NCI-H2196 (cell line): ENCODE measurements around the gene NRG2.

Source experiments
- DNase-seq: peaks from one replicate; lab custom pipeline; 2025; ENCODE audit not compliant: unreplicated experiment; lab: John Stamatoyannopoulos, UW

Gene NRG2

DNA sequence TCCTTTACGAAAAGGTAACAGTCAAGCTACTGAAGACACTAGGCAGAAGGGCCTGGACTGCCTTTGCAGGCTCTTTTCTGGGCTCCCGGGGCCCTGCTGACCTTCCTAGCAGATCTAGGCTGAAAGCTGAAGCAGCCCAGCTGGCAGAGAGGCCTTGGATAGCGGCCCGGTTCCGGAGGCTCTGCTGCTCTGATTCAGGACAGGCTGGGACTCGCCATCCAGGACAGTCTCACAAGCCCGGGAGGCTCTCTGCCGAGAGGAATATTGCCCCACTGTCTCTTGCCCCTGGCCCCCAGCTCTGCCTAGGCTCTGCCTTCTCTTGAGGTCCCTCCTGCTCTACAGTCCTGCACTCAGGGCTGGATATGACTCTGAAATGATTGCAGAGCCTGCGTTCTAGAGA lies 179.7 kb downstream of the NRG2 start:
- no peak for DNase-seq

DNA sequence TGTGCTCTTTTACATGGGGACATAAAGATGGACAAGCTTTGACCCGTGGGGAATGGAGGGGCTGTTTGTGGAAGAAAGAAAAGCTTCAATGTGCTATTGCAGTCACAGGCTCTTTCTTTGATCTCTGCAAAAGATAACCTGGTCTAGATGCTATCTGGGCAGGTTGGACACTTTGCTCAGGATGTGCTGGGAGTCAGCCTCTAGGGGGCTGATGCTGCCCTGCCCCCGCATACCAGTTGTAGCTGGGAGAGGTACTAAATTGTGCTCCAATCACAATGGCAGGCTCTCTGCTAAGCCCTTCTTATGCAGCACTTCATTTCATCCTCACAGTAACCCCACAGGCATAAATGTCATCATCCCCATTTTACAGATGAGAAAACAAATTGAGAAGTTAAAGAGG lies 180.3 kb downstream of the NRG2 start:
- no peak for DNase-seq

DNA sequence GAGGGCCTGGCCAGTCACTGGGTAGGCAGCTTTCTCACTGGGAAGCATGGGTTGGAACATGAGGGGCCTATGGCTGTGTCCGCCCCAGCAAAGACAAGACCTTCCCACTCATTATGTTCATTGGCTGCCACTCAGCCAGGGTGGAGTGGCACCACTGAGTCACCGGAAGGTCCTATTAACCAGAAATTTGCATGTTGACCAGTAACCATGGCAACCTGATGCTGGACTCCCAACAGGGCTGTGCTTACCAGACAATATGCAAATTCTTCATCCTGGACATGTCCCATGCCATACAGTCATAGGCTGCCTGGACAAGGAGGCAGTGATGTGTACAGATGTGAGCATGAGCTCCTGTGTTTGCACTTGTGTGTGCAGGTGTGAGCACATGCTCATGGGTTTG lies 180.8 kb downstream of the NRG2 start:
- no peak for DNase-seq

DNA sequence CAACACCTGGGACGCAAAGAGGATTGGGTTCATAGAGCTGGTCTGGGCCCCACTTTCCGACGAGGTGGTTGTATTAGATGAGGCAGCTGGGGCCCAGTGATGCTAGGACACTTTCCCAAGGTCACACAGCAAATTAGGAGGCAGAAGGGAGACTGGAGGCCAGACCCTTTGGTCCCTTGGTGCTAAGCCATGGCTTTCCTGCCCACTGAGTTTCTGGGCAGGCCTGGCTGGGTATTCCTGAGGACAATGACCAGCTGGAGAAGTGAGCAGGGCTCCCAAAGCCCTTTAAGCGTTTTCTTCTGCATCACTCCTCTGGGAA lies 181.3 kb downstream of the NRG2 start:
- DNase-seq, result no peak

DNA sequence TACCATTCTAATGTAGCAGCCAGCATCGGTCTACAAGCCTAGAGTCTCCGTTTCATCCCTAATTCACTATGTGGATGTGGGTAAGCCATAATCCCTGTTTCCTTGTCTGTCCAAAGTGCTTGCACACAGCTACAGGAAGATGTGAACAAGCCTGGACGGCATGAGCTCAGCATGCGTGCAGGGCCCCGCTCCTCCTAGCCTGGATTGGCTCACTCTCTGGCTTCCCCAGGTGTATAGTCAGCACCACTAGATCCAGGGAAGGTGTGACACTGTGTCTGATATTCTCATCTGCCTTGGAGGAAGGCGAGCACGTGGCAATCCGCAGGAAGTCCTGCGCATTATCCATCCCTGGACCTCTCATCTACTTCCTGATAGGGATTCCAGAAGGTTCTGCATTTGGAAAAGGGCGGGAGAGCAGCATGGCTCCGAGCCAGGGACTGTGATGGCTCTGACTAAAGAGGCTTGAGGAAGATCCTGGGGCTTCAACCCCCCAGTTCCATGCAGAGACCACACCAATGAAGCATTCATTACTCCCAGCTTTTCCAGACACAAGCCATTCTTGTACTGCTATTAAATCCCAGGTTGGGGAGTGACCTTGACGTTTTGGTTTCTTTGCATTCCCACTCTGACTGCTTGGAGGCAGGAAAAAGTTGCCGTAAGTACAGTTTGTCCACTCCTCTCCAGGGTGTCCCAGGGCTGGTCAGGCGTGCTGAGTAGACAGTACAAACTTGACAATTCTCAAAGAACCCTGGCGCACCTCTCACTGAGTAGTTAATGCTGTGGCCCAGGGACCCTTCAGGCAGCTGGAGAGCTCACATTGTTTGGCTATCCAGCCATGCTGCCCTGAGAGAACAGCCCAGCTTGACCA lies 181.8 kb downstream of the NRG2 start:
- DNase-seq, result no peak

DNA sequence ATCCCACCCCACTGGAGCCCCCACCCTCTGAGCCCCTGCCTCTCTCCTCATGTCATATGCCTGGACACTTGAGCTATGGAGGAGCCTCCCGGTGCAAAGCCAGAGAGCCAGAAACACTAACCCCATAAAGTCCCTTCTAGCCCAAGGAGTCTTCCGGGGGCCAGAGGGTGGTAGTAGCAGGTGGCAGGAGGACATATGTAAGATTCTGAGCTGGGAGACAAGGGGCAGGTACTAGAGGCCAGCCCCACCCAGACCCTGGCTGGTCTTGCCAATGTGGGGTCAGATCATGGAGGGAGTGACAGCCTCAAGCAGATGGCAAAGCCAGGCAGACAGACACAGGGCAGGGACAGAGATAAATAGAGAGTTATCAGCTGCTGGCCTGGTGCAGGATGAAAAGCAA lies 184.1 kb downstream of the NRG2 start:
- DNase-seq, result no peak

DNA sequence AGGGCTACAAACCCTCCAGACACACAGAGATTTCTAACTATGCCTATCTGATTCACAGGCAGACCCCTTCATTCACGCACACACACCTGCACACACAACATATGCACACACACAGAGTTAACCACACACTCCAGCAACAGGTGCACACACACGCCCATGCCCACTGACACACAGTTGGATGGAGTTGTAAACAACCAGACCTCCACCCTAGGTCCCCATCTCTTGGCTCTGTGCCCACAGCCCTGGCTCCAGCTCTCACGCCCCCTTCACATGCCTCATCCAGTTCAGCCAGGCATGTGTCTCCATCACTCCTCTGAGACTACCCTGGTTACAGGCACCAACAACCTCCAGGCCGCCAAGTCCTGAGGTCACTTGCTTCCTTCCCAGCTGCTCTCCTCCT lies 186.4 kb downstream of the NRG2 start:
- DNase-seq, result peak; percentile 78

DNA sequence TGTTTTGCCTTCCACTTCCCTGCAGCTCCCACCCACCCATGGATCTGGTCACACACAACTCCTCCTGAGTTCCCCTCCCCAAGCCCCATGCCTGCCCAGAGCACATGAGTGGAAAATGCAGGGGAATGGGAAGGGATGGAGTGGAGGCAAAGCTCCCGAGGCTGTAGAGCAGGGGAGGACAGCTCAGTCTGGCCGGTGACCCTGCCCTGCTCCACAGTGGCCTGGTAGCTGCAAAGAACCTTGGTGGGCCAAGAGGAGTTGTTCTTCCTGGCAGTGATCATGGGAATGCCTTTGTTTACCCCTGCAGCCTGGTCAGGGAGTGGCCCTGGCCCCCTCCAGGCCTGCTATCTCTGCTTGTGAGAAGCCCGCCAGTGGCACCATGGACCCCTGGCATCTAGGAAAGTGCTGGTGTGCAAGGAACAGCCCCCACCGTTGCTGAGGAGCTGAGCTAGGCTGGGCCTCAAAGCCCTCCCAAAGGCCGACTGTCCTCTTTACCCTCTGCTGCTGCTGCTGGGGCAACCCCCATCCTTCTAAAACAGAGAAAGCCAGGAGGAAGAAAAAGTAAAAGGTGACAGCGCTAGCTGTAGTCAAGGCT lies 187.1 kb downstream of the NRG2 start:
- no peak for DNase-seq

DNA sequence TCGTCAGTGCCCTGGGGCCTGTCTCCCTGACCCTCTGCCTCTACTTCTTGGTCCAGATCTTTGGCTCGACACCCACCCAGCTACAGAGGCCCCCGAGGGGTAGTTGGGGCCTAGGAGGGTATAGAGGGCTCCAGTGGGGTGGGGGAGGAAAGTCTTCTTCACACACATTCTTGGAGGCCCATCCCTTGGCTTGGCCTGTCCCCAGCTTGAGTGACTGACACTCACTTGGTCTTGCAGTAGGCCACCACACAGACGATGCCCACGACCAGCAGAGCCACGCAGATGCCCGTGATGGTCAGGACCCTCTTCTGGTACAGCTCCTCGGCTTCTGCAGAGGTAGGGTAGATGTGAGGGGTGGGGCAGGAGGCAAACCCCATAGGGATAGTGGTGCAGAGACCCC lies 187.6 kb downstream of the NRG2 start:
- DNase-seq, result no peak

DNA sequence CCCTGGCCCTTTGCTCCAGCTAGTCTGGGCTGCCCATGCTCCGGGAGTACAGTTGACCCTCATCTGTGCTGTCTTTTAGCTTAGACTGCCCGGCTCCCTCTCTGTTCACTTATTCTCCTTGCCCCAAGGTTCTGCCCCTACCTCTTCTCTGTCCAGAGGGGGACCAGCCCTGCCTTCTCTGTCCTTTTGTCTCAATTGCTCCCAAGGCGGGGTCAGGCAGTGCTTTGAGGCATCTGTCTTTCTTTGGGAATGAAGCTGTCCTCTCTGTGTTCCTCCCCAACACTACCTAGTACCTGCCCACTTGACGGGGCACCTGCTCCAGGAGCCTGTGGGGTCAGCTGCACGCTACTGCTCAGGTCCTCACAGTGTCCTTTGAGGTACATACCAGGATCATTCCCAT lies 188.1 kb downstream of the NRG2 start:
- no peak for DNase-seq

DNA sequence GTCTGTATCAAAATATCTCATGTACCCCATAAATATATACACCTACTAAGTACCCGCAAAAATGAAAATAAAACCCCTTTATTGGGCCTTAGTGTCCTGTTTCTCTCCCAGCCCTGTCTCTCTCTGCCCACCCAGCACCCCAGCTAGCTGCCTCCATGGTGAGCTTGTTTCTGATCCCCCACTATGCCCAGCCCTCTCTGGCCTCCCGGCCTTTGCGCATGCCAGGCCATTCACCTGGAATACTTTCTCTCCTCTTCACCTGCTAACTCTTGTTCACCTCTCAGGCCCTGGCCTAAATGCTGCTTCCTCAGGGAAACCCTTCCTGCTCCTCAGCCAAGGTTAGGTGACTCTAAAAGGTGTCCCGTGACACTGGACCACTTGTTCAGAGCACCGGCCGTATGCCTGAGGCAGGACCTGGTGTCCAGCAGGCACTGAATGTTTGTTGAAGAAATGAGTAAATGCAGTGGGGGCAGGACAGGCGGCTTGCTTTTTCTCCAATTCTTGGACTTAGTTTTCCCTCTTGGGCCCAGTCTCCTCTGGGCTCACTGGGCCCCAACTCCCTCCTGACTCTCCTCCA lies 189.0 kb downstream of the NRG2 start:
- no peak for DNase-seq

DNA sequence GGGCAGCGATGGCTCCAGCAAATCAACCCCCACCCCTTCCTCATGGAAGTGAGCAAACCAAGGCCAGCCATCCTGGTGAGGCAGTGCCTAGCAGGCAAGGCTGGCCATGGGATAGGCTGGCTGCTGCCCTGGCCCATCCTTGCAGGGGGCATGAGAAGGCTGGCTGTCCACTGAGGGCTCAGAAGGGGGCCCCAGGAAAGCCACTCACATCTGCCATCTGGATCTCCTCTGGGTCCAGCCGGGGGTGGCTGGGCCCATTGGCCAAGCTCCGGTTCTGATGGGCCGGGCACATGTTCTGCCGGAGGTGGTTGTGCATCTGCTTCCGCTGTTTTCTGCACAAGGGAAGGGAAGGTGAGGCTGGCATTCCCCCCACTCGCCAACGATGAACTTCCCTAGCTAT lies 190.4 kb downstream of the NRG2 start:
- DNase-seq, result no peak

DNA sequence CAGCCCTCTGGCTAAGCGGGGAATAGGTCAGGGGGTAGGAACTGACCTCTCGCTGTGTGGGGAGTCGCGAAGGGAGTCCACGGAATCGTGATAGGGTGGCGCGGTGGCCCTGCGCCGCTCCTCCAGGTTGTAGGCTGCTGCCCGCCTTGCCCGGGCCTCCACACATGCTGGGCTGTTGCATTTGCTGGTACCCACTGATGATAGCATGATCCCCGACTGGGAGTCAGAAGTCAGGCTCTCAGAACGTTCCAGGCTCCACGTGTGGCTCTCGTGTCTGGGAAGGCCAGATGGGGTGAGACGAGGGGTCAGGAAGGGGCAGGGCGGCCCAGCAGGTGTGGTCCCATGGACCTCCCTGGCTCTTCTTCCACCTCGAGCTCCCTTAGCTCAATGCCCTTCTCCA lies 191.5 kb downstream of the NRG2 start:
- DNase-seq, result no peak

DNA sequence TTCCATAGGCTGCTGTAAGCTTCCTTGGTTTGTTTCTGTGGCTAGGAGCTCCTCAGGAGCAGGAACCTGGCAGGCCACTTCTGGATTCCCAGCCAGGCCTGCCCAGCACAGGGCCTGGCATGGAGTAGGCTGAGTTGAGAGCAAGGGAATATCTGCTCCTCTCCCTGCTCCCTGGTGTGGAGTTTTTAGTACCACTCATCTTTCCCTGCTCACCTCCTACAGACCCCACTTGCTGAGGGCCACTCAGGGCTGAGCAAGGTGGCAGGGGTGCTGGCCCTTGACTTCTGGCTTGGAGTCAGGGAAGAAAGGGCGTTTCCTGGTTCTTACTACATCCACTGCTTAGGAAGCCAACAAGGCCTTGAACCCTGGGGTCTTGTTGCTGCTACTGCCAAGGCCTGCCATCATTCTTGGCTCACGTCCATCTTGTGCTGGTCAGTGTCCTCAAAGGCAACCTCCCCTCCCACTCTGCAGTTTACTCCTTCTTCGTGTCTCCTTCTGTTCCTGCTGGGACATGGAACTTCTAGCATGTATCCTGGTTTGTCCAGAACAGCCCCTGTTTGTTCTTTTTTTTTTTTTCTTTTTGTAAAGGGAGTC lies 192.6 kb downstream of the NRG2 start:
- DNase-seq, result no peak

DNA sequence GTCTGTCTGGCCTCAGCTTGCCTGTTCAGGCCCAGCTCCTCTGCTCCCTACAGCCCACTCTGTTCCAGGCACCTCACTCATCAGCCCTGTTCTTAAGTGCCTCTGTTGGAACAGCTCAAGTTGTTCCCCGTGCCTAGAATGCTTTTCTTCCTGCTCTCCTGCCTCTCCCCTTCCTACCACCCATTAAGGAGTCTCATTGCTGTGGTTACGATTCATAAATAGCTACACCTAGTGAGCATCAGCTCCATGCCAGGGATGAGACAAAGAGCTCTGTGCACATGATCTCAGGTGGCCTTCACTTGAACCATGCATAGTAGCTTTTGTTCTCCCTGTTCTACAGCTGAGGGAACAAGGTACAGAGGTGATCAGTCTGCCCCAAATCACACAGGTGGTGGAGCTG lies 193.2 kb downstream of the NRG2 start:
- peak; percentile 83 for DNase-seq

DNA sequence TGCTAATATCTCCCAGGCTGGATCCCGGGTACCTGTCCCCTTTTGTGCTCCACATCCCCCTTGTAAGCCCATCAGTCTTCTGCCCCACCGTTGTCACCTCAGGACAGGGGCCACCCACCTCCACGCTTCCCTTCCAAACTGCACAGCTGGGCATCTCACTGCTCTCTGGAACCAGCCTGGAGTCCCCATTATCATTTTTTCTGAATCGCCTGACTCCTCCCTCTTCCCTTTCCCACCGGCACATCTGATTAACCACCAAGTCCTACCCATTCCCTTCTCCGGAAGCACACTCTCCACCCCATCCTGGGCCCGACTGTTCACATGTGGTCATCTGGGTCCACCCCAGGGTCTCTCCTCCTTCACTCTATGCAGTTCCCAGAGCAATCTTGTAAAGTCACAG lies 193.6 kb downstream of the NRG2 start:
- no peak for DNase-seq

DNA sequence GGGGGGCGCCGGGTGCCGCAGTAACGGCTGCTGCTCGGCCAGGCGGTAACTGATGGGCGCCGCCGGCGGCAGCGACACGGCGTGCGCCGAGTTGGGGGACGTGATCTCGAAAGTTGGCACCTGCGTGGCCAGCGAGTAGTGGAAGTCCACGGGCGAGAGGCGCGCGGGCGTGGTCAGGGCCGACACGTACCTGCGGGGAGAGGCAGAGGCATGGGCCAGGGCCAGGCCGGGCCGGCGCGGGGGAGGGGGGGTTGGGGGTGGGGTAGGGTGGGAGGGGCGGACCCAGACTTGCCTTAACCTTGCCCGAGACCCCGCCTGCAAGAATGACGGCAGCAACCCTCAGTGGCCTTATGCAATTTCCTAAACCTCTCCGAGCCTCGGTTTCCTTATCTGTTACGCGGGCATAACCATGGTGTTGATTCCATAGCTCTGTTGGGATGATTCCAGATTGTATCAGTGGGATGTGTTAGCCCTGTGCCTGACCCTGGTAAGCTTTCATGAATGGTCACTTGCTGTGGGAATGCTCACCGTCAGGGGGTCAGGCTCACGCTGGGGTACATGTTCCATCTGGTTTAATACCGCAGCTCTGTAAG lies 194.5 kb downstream of the NRG2 start:
- DNase-seq, result no peak

DNA sequence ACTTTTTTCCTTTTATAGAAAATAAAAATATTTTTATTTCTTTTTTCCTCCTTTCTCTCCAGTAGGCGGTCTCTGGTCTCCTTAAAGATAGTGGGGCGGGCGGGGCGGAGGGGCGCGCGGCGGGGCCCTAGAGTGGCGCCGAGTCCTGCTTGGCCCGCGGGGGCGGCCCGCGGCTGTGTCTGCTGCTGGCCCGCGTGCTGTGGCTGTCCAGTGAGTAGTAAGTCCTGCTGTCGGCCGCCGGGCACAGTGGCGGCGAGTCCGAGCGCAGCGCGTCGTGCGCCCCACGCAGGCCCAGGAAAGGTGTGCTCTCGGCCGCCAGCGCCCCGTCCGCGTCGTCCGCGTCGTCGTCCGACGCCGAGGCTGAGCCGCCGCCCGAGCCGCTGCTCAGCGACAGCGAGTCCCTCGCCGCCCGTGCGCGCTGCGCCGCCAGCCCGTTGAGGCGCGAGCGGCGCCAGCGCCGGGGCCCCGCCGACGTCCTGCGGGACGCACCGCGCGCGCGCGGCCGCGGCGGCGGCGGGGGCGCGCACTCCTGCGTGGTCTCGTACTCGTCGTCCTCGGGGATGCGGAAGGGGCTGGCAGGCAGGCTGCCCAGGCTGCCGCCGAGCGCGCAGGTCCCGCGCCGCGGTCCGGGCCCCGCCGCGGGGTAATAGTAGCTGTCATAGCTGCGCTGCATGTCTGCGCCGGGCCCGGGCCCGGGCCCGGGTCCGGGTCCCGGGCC lies 195.2 kb downstream of the NRG2 start:
- DNase-seq, result peak; percentile 80

DNA sequence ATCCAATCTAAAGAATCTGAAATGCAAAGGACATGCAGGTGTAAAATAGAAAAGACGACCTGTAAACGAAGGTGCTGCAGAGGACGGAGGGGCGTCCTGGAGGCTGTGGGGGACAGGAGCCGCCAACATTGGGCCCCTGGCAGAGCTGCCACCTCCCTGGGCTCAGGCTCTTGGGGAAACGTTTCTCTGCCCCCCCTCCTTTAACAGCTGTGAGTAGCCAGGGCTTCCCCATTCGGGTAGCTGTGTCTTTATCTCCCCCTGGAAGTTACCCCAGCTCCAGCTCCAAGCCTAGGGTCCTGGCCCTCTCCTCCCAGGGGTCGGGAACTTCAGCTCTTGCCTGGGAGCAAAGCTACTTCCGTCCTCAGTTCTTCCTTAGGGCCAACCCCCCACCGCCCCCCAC lies 196.0 kb downstream of the NRG2 start:
- DNase-seq, result no peak

DNA sequence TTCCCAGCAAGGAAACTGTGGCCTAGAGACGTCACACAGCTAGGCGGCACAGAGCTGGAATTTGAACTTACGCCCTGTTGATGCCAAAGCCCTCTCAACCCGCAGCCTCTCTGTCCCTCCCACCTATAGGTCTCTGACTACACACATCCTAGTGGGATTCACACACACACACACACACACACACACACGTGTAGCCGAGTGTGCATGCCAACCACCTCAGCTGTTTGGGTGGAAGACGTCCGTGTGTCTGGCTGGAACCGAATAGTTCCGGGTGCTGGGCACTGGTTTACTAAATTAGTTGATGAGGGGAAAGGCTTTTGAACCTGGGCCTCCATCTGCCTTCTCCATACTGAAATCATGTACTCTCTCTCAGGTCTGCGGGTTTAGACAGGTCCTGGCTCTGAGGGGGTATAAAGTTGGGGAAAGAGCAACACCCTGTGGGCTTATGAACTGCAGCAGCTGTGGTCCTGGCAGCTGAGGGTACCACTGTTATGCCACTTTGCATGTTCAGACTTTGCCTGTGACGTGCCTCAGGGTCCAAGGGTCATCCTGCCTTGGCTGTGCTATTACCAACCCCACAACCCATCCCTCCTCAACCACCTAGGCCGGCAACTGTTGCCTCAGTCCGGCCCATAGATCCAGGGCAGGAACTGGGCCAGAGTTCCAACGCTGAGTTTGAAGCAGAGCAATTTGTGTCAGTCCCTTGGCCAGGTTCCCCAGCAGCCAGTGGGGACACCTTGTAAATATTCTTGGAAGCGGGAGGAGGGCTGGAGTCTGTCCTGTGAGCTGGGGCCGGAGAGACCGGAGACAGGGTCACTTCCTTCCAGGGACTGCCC lies 197.0 kb downstream of the NRG2 start:
- DNase-seq, result no peak
